ENCODE results near the gene ARF3. TPM values are rescaled to one million over a fixed set of nuclear protein-coding genes. Genes with fewer than 3 reads are reported as not detected.

The ARF3 gene
- total RNA-seq, 1 donor, result 38.2 TPM

DNA sequence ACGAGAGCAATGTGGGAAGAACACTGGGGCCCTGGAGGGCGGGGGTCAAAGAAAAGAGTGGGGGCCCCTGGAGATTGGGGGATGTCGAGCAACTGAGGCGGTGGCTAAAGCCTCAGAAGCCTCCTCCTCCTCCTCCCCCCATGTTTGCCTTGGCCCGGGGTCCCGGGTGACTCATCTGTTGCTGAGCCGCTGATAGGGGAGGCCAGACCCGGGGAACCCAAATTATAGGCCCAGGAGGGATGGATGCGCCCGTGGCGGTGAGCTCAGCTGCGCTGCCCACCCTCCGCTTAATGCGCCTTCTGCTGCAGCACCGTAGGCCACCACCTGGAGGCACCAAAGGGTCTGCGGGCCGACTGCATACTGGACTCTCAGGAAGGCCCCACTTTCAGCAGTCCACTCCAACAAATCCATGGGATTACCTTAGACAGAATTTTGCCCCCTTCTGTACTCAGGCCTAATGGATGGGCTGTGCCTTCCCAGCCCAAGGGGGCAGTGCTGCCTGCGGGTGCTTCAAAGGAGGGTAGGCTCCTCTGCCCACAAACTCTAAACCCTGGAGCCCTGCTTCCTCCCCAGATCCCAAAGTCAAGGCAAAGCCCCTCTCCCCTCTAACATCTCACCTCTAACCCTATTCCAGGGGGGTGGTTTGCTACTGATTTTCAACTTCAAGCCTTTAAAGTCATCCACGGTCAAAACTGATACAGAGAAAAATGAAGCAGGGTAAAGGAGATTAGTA lies 16.8 kb upstream of the ARF3 start:
- Histone ChIP-seq H3K9me3 (ENCODE audit: low read depth, low read length) (no peaks in the 10 kb centered on the region), H3K27me3 (ENCODE audit: insufficient read depth, low read length) (peaks cover 88% of the 10 kb centered on the region)

GRCh38 chr12:48973531-48973930 lies 16.2 kb upstream of the ARF3 start:
- Histone ChIP-seq H3K9me3 (ENCODE audit: low read depth, low read length) (no peaks in the 10 kb centered on the region), H3K4me3 (ENCODE audit: low read length) (no peak overlapping the region), H3K4me1 (ENCODE audit: insufficient read depth, low read length) (peaks cover 65% of the 10 kb centered on the region), H3K27me3 (ENCODE audit: insufficient read depth, low read length) (peaks cover 83% of the 10 kb centered on the region)

More for the DNA sequence above, 16.8 kb upstream of the ARF3 start:
- Histone ChIP-seq H3K4me1 (ENCODE audit: insufficient read depth, low read length) (peaks cover 71% of the 10 kb centered on the region), H3K4me3 (ENCODE audit: low read length) (no peak overlapping the region)

GRCh38 chr12:48972952-48973483 lies 15.7 kb upstream of the ARF3 start:
- Histone ChIP-seq H3K27me3 (ENCODE audit: insufficient read depth, low read length) (peaks cover 78% of the 10 kb centered on the region), H3K4me1 (ENCODE audit: insufficient read depth, low read length) (peaks cover 60% of the 10 kb centered on the region), H3K9me3 (ENCODE audit: low read depth, low read length) (no peaks in the 10 kb centered on the region), H3K4me3 (ENCODE audit: low read length) (no peak overlapping the region)

DNA sequence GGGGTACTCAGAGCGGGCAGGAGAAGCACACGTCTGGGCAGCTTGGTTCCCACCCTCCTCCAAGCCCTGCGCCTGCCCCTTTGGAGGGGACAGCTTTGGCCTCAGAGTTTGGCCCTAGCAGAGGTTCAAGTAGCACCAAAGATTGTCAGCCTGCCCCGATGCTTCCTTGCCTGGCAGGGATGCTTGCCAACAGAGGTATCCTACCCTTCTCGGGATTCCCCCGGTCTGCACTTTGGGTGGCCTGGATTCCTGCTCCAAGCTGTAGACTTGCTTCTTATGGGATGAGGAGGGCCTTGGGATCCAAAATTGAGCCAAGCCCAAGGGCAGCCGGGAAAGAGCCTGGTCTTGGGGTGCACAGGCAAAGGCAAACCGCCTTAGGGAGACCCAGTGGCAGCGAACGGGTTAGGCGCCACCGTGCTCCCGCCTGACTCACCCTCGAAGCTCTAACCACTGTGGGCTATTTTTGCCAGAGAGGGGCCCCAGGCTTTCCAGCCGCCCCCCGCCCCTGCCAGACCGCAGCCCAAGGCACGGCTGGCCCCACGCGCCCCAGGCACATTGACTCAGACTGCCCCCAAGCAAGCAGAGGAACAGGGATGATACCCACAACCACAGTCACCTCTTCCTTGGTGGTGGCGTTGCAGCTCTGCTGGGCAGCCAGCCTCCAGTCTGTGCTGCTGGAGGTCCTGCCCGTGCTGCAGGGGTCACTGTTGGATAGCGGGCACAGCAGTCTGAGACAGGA lies 15.1 kb upstream of the ARF3 start:
- H3K9me3 ChIP-seq (ENCODE audit: low read depth, low read length), result no peaks in the 10 kb centered on the region
- peaks cover 54% of the 10 kb centered on the region for H3K4me1 ChIP-seq (ENCODE audit: insufficient read depth, low read length)
- H3K27me3 ChIP-seq (ENCODE audit: insufficient read depth, low read length), result peaks cover 72% of the 10 kb centered on the region
- no peak overlapping the region for H3K4me3 ChIP-seq (ENCODE audit: low read length)

DNA sequence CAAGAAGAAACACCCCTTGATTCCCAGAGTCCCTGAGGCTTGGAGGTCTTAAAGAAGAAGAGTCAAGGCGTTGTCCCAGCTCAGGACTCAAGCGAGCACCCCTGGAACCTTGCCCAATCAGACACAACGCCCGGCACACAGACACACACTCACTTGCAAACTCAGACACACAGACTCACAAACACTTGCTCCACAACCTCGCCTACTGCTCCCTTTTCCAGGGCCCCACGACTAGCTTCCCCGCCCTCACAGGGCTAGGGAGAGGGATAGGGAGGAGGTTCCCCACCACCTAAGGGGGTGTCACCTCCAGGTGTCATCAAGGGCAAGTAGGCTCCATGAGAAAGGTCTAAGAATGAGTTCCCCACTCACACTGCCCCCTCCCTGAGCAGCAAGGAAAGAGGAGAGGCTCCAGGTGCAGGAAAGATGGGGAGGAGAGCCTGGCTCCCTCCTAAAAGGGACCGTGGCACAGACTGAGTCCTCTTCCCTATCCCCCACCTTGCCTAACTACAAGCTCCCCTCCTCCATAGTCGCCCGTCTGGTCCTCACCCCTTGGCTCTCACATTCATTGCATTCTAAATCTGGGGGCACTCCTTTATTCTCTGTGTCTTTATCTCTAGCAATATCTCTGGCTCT lies 13.5 kb upstream of the ARF3 start:
- no peaks in the 10 kb centered on the region for H3K9me3 ChIP-seq (ENCODE audit: low read depth, low read length)
- peaks cover 59% of the 10 kb centered on the region for H3K27me3 ChIP-seq (ENCODE audit: insufficient read depth, low read length)
- peaks cover 49% of the 10 kb centered on the region for H3K4me1 ChIP-seq (ENCODE audit: insufficient read depth, low read length)
- H3K4me3 ChIP-seq (ENCODE audit: low read length), result no peak overlapping the region

GRCh38 chr12:48969833-48970701 lies 12.8 kb upstream of the ARF3 start:
- Histone ChIP-seq H3K27me3 (ENCODE audit: insufficient read depth, low read length) (peaks cover 54% of the 10 kb centered on the region), H3K4me3 (ENCODE audit: low read length) (no peak overlapping the region), H3K4me1 (ENCODE audit: insufficient read depth, low read length) (peaks cover 49% of the 10 kb centered on the region), H3K9me3 (ENCODE audit: low read depth, low read length) (no peaks in the 10 kb centered on the region)

DNA sequence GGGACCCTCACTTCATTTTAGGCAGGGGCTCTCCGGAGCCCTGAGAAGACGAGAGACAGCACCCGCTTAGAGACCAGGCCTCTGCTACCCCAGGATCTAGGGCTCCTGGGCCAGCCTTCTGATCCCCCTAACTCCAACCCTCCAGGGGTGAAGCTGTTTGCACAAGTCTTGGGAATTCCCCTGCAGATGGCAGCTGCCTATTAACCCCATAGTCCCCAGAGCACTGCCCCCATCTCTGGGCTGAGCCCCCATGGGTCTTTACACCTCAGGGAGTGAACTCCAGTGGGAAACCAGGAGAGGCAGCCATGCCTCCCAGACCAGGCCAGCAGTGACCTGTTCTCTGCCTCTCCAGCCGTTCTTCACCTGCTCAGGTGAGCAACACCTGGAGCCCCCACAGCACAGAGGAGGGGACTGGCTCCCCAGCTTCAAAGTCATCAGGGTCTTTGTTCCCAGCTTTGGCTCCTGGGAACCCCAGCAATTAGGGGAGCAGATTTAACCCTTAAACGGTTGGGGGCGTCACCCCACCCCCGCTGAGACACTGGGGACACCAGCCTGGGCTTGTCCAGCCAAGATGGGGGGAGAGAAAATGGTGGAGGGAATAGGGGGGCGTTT lies 12.0 kb upstream of the ARF3 start:
- H3K9me3 ChIP-seq (ENCODE audit: low read depth, low read length), result no peaks in the 10 kb centered on the region
- H3K4me1 ChIP-seq (ENCODE audit: insufficient read depth, low read length), result peaks cover 49% of the 10 kb centered on the region
- H3K4me3 ChIP-seq (ENCODE audit: low read length), result no peak overlapping the region
- peaks cover 49% of the 10 kb centered on the region for H3K27me3 ChIP-seq (ENCODE audit: insufficient read depth, low read length)

DNA sequence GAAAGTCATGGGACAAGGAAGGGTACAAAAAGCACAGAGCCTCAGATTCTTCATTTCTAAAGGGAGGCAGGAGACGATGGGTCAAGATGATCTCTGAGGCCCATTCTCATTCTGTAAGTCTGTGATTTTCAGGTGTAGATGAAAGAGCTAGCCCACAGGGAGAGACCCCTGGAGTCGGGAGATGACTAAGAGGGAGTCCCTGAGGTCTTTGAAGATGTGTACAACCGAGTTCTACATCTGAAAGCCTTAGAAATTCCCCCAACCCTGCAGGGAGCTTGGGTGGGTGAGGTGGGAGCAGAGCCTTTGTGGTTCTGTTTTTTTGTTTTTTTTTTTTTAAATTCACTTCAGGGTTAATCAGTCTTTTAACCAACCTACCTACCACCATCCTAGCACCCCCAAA lies 11.2 kb upstream of the ARF3 start:
- Histone ChIP-seq H3K4me3 (ENCODE audit: low read length) (no peak overlapping the region), H3K4me1 (ENCODE audit: insufficient read depth, low read length) (peaks cover 42% of the 10 kb centered on the region), H3K9me3 (ENCODE audit: low read depth, low read length) (no peaks in the 10 kb centered on the region), H3K27me3 (ENCODE audit: insufficient read depth, low read length) (peaks cover 41% of the 10 kb centered on the region)

DNA sequence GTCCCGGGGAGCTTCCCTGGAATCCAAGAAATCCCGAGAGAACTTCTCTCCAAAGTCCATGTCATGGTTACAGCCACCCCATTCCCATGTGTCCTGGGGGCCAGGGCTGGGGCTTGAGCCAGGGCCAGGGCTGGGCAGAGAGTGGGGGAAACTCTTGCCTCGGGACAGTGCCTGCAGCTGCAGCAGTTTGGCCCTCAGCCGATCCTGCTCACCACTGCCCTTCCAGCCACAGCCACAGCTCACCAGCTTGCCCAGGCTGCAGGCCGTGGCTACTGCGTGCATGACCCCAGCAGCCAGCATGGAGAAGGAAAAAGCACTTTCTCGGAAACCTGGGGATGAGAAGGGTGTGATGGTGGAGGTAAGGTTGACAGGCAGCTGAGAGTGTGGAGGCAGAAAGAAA lies 10.7 kb upstream of the ARF3 start:
- Histone ChIP-seq H3K4me1 (ENCODE audit: insufficient read depth, low read length) (peaks cover 38% of the 10 kb centered on the region), H3K9me3 (ENCODE audit: low read depth, low read length) (no peaks in the 10 kb centered on the region), H3K27me3 (ENCODE audit: insufficient read depth, low read length) (peaks cover 36% of the 10 kb centered on the region), H3K4me3 (ENCODE audit: low read length) (no peak overlapping the region)

DNA sequence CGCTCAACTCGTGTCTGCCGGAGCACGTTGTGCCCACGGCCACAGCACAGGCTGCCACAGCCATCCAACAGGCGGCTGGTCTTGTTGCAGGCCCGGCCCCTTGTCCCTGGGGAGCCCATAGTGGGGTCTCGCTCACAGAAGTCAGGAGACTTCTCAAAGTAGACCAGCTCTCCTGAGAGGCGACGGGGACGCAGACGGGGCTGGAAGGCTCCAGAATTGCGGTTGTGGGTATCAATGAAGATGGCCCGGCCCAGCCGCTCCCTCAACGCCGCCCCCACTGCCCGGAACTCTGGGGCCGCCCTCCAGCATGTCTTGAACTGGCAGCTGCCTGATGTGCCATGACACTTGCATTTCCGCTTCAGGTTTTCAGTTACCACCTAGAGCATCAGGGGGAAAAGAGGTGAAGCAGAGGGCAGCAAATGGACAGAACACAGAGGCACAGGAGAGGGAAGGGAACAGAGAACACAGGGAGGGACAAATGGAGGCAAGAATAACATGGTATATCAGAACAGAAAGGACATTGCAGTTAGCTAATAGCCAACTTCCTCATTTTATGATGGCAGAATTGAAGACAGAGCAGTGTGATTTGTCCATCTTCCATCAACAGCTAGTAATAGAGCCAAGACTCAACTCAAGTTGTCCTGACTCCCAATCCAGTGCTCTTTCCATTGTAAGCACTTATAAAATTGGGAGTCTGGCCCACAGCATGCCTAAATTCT lies 9.0 kb upstream of the ARF3 start:
- peaks cover 19% of the 10 kb centered on the region for H3K27me3 ChIP-seq (ENCODE audit: insufficient read depth, low read length)
- H3K4me1 ChIP-seq (ENCODE audit: insufficient read depth, low read length), result peaks cover 22% of the 10 kb centered on the region
- no peaks in the 10 kb centered on the region for H3K9me3 ChIP-seq (ENCODE audit: low read depth, low read length)
- H3K4me3 ChIP-seq (ENCODE audit: low read length), result no peak overlapping the region

DNA sequence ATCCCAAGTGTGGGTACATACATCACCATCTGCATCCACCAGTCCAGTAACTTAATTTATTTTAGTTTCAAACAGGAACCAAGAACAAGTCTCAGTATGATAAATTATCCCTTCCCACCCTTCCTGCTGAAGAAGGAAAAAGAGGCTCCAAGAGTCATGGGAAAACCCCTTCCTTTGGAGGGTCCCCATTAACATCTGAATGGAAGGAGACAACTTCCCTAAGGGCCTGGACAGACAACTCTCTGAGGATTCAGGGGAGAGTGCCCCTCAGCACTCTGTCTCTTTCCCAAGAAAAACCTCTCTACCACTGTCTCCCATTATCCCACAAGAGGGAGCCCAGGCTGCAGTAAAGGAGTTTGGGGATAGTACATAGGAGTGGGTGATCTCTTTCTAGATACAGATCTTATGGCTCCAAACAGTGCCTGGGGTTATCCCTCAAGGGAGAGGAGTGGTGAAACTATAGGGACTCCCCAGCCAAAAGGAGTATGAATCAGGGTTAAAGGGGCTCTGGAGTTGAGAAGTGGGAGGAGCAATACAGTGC lies 8.1 kb upstream of the ARF3 start:
- Histone ChIP-seq H3K27me3 (ENCODE audit: insufficient read depth, low read length) (peaks cover 10% of the 10 kb centered on the region), H3K9me3 (ENCODE audit: low read depth, low read length) (no peaks in the 10 kb centered on the region), H3K4me3 (ENCODE audit: low read length) (no peak overlapping the region), H3K4me1 (ENCODE audit: insufficient read depth, low read length) (peaks cover 12% of the 10 kb centered on the region)

- Histone ChIP-seq H3K4me3 (ENCODE audit: low read length) (no peak overlapping the region), H3K27me3 (ENCODE audit: insufficient read depth, low read length) (no peaks in the 10 kb centered on the region), H3K4me1 (ENCODE audit: insufficient read depth, low read length) (peaks cover 9% of the 10 kb centered on the region), H3K9me3 (ENCODE audit: low read depth, low read length) (no peaks in the 10 kb centered on the region)
Measured at GRCh38 chr12:48961801-48962200, 4.5 kb upstream of the ARF3 start.

GRCh38 chr12:48961331-48961730 lies 4.0 kb upstream of the ARF3 start:
- H3K4me3 ChIP-seq (ENCODE audit: low read length), result no peak overlapping the region
- H3K4me1 ChIP-seq (ENCODE audit: insufficient read depth, low read length), result peaks cover 14% of the 10 kb centered on the region
- no peaks in the 10 kb centered on the region for H3K27me3 ChIP-seq (ENCODE audit: insufficient read depth, low read length)
- no peaks in the 10 kb centered on the region for H3K9me3 ChIP-seq (ENCODE audit: low read depth, low read length)
